Bronchial epithelial cell (primary cell): ENCODE results near the gene RBM27. TPM values are rescaled to one million over a fixed set of nuclear protein-coding genes. Genes with fewer than 3 reads are reported as not detected.
"Not testable (repeated sequence)": the region's sequence is repeated elsewhere in the genome, so short reads cannot be mapped to it uniquely, and the experiment has no call there.

Experiments used
- DNase-seq: peaks from one replicate; pipeline ENCODE4 v3.0.0-alpha.2; 2010; ENCODE audit warnings: low read depth
- FAIRE-seq: peaks from 2 replicates; lab custom pipeline; 2011; peaks lifted over from hg19 to GRCh38; lab: Jason Lieb, UNC
- H3K27me3 ChIP-seq: 2 replicates; pipeline ENCODE4 v1.5.1; 2011; ENCODE audit warnings: low read length; ENCODE audit not compliant: control insufficient read depth, insufficient read depth
- H3K36me3 ChIP-seq: 2 replicates; pipeline ENCODE4 v1.5.1; 2011; ENCODE audit warnings: low read length; ENCODE audit not compliant: control insufficient read depth, insufficient read depth
- H3K4me3 ChIP-seq: 2 replicates; pipeline ENCODE4 v1.5.1; 2011; ENCODE audit warnings: mild to moderate bottlenecking, low read depth, low read length, control low read depth
- CTCF ChIP-seq: IDR thresholded peaks from 2 replicates; pipeline ENCODE4 v1.5.1; 2011; ENCODE audit warnings: mild to moderate bottlenecking, moderate library complexity, low read length, control low read depth, inconsistent platforms; ENCODE audit not compliant: insufficient read depth, severe bottlenecking
- total RNA-seq: library from RNA; depleted of rRNA; stranded (reverse); fragments of >200 nt; gene quantifications from 2 replicates; pipeline ENCODE4 v1.2.1, GENCODE V29; 2014

RBM27 gene
- total RNA-seq, 1 donor from 2014 or later = 19.7 TPM

DNA sequence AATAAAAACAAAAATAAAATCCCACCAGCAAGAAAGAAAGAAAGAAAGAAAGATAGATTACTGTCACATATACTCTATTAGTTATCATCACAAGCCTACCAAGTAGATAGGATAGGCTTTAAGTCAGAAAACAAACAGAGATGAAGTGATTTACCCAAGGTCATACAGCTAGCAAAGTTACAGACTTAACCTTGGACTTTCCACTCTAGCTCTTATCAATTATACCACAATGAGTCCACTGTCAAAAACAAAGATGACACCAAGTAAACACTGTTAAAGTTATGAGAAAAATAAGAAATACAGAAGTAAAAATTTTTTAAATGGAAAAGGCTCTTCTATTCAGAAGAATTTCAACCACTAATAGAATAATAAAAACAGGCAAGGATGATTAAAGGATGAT lies 34.3 kb upstream of the RBM27 start:
- no peaks in the 10 kb centered on the region for H3K27me3 ChIP-seq
- TF ChIP-seq CTCF = no peak
- H3K36me3 ChIP-seq = peaks cover 13% of the 10 kb centered on the region
- no peak for DNase-seq
- no peak overlapping the region for H3K4me3 ChIP-seq
- FAIRE-seq = no peak

- H3K4me3 ChIP-seq, H3K27me3 ChIP-seq, DNase-seq, FAIRE-seq: not testable (repeated sequence)
- peaks cover 15% of the 10 kb centered on the region for H3K36me3 ChIP-seq
These were observed 30.4 kb upstream of the RBM27 start for GRCh38 chr5:146173049-146173448.

GRCh38 chr5:146173597-146173996 lies 29.8 kb upstream of the RBM27 start:
- FAIRE-seq = no peak
- DNase-seq = no peak
- Histone ChIP-seq H3K36me3 (peaks cover 14% of the 10 kb centered on the region), H3K4me3 (no peak overlapping the region), H3K27me3 (no peaks in the 10 kb centered on the region)
- no peak for TF ChIP-seq CTCF

- no peak for FAIRE-seq
- DNase-seq = no peak
- Histone ChIP-seq H3K36me3 (peaks cover 9% of the 10 kb centered on the region), H3K4me3 (no peak overlapping the region), H3K27me3 (no peaks in the 10 kb centered on the region)
- TF ChIP-seq CTCF = no peak
These were observed 26.6 kb upstream of the RBM27 start for GRCh38 chr5:146176805-146177204.

DNA sequence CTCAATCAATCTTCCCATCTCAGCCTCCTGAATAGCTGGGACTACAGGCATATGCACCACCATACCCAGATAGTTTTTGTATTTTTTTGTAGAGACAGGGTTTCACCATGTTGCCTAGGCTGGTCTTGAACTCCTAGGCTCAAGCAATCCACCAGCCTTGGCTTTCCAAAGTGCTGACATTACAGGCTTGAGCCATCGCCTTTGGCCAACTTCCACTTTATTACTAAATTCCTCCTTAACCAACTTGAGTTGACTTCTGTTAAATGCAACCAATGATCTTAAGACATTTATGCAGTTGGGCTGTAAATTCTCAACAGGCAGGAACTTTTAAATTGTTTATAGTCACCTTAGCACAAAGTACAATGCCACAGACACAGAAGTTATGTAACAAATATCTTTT lies 23.7 kb upstream of the RBM27 start:
- no peak for FAIRE-seq
- no peaks in the 10 kb centered on the region for H3K27me3 ChIP-seq
- H3K4me3 ChIP-seq = no peak overlapping the region
- TF ChIP-seq CTCF = no peak
- DNase-seq = no peak
- H3K36me3 ChIP-seq = peaks cover 6% of the 10 kb centered on the region

GRCh38 chr5:146183403-146183802 lies 20.0 kb upstream of the RBM27 start:
- not testable (repeated sequence) for DNase-seq, H3K27me3 ChIP-seq, H3K36me3 ChIP-seq, FAIRE-seq
- peak overlapping the region; percentile 87 for H3K4me3 ChIP-seq

DNA sequence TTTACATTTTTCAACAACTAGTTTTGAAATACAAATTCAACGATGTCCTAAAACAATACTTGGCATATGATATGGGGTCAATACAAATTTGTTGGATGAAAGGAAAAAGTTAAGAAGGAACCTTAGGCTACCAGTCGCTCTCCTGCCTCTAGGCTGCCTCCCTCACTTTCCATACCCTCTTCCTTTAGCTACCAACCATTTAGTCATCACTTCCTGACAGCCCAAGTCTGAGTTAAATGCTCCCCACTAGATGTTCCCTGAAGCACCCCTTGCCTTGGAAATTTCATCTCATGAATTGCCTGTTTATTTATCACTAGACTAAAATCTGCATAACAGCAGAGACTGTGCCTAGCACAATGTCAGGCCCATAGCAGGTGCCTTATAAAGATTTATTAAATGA lies 18.2 kb upstream of the RBM27 start:
- TF ChIP-seq CTCF = no peak
- Histone ChIP-seq H3K27me3 (no peaks in the 10 kb centered on the region), H3K4me3 (no peak overlapping the region), H3K36me3 (no peaks in the 10 kb centered on the region)
- DNase-seq = peak; percentile 67
- FAIRE-seq = no peak
